Placental pericyte (primary cell): ENCODE results near the gene CELF4. TPM values are rescaled to one million over a fixed set of nuclear protein-coding genes. Genes with fewer than 3 reads are reported as not detected.

Experiments used
- total RNA-seq: library from RNA; depleted of rRNA; stranded (reverse); fragments of >200 nt; gene quantifications from 2 replicates; pipeline ENCODE4 v1.2.3, GENCODE V29; 2012

CELF4 gene
- total RNA-seq = not detected in 2 replicates

DNA sequence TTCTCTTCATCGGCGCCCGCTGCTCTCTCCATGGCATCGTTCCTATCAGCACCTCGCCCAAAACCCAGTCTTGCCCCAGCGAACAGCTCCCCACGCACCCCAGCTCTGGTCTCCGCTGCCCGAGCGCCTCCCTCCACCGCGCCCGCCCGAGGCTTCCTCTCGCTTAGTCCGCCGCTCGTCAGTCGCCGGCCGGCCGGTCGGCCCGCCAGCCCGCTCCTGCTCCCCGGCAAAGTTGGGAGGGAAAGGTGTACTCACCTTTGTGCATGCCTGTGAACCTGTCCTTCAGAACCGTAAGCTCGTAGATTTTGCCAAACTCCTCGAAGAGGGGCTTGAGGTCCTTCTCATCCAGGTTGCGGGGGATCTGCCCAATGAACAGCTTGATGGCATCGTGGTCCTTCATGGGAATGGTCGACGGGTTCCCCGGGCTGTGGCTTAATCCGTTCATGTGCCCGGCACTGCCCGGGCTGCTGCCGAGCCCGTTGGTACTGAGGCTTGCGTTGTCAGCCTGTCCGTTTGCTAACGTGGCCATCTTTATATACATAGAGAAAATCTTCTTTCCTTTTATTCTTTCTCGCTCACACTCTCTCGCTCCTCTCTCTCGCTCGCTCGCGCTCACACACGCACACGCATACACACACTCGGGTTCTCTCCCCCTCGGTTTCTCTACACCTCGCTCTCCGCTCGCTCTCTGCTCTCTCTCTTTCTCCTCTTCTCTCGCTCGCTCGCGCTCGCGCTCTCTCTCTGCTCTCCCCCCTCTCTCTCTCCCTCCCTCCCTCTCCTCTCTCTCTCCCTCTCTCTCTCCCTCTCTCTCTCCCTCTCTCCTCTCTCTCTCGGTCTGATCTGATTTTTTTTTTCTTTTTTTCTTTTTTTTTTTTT is at the start of gene CELF4:
CELF4 (minus strand) TSS at position 698 of the 876 bp plus-strand sequence.

